NCI-H510A (cell line): ENCODE measurements around the gene DNAJC25.
"Not testable (repeated sequence)": the region's sequence is repeated elsewhere in the genome, so short reads cannot be mapped to it uniquely, and the experiment has no call there.

Source experiments
- DNase-seq: peaks from one replicate; lab custom pipeline; 2025; lab: John Stamatoyannopoulos, UW

Gene DNAJC25

GRCh38 chr9:111631214-111631971, at the start of gene DNAJC25:
Gene DNAJC25 (plus strand): TSS chr9:111631334. CDS start chr9:111631408, 74 bp downstream.
- DNase-seq: peak; percentile 94

GRCh38 chr9:111582888-111583287, 48.2 kb upstream of the DNAJC25 start:
- no peak for DNase-seq

- DNase-seq: no peak
Observed at GRCh38 chr9:111586378-111586777, 44.8 kb upstream of the DNAJC25 start.

DNA sequence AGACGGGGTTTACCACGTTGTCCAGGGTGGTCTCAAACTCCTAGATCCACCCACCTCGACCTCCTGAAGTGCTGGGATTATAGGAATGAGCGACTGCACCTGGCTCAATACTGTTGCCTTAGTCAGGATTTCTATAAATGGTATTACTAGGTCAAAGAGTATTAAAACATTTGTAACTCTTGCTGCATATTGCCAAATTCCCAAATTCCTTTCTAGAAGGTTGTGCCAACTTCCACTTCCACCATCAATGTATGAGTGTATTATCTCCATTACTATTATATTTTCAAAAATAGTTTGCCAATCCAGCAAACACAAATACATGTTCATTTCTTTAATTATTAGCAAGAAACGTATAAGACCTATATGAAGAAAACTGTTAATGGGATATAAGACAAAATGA, 42.3 kb upstream of the DNAJC25 start:
- no peak for DNase-seq

DNA sequence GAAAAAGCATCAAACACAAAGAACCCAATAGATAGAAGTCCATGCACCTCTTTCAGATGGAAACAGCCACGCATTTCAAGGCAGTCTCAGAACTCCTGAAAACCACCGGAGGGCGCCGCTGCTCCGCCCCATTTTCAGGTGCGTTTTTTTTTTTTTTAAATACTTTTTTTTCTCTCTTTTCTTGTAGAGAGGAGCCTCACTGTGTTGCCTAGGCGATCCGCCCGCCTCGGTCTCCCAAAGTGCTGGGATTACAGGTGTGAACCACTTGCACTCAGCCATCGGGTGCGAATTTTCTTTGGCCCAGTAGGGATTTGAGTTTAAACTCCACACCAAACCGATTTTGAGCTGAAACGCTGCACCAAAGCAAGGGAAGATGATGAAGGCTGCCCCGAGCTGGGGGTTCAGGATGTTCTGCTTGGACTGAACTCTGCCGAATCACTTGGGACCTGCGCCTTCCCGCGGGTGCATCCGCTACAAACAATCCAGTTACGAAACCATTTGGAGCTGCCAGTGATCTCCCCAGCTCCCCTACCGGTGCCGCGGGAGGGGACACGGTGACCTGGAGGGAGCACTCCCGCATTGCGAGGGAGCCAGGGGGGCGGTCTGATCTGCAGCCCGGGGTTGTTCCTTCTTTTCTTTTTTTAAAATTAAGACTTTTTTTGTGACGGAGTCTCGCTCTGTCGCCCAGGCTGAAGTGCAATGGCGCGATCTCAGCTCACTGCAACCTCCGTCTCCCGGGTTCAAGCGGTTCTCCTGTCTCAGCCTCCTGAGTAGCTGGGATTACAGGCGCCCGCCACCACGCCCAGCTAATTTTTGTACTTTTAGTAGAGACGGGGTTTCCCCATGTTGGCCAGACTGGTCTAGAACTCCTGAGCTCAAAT, 33.0 kb upstream of the DNAJC25 start:
- DNase-seq: peak; percentile 17

- no peak for DNase-seq
Observed at GRCh38 chr9:111598733-111599091, 32.4 kb upstream of the DNAJC25 start.

GRCh38 chr9:111599092-111599954, 31.8 kb upstream of the DNAJC25 start, which contains the start of gene PTGR1:
Gene PTGR1 (minus strand): TSS chr9:111599647. CDS start chr9:111597422, 2,225 bp downstream.
- peak; percentile 31 for DNase-seq

GRCh38 chr9:111599955-111600343, 31.2 kb upstream of the DNAJC25 start:
- DNase-seq: no peak

- no peak for DNase-seq
Observed at GRCh38 chr9:111601237-111602018, 29.7 kb upstream of the DNAJC25 start.

DNA sequence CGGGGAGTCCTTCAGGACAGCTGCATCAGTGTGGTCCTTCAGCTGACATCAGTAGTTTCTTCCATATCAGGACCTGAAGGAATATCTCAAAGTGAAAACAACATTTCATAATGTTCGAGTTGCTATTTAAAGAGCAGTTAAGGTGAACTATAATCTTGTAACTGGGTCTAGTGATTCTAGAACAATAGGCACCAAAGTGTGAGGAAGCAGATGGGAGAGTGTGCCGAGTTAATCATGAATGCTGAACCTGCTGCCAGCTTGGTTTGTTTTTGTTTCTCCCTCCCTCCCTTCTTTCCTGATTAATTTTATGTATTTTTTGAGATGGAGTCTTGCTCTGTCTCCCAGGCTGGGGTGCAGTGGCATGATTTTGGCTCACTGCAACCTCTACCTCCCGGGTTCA, 28.1 kb upstream of the DNAJC25 start:
- no peak for DNase-seq

- DNase-seq: no peak
Observed at GRCh38 chr9:111604054-111604615, 27.0 kb upstream of the DNAJC25 start.

- no peak for DNase-seq
Observed at GRCh38 chr9:111605041-111605559, 26.0 kb upstream of the DNAJC25 start.

GRCh38 chr9:111610149-111610548, 21.0 kb upstream of the DNAJC25 start:
- DNase-seq: no peak

DNA sequence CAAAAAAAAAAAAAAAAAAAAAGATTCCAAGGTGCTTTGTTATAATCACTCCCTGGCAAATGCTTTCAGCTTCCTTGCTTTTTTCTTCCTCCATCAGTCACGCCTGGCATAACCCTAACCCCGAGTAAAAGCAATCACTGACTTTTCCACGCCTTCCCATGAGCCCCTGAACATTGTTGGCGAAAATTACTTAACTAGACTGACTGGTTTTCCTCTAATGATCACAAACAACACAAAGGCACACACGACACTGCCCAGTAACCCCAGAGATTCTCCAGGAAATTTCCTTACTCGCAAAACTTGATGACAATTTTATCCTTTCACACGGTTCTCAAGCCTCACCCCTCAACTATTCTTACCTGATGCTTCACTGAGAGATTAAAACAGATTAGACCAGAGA, 20.3 kb upstream of the DNAJC25 start:
- no peak for DNase-seq

GRCh38 chr9:111613436-111614040, 17.6 kb upstream of the DNAJC25 start:
- no peak for DNase-seq

DNA sequence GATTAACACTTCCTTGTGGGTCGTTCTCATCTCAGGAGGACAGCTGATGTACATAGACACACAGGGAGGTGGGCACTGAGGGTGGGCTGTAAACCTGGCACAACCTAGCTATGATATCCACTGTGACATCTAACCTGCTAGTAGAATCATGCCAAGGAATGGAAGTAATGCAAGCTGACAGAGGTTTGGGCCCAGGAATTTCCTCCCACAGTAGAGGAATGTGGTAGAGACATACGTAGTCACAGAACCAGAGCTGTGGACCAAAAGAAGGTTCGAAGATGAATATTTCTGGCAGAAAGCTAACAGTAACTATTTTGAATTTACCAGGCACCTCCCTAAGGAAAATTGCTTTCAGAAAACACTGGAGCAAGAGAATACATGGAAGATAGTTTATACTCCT, 15.2 kb upstream of the DNAJC25 start:
- DNase-seq: no peak

GRCh38 chr9:111617349-111617748, 13.8 kb upstream of the DNAJC25 start:
- DNase-seq: not testable (repeated sequence)

DNA sequence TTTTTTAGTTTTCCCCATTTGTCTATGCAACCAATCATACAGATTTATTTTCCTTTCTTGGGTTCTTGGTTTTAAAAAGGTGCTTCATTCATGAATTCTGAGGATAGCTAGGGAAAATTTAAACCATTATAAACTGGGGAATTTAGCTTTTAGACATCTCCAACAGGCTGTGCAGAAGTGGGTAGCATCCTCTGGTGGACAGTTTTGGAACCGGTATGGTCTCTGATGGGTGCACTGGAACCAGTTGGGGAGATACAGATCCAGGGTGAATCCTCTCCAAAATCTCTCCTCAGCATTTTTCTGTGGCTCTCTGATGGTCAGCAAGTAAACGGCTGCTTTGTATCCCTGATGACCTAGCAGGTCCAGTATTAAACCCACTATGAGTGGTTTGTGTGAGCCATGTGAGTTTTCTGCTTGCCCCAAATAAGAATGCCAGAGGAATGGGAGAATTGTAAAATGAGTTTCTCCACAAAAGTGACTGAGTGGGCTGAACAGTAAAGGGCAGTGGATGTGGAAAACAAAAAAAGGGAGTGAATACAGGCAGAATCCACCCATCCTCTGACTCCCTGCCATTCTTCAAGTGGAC, 9.1 kb upstream of the DNAJC25 start:
- no peak for DNase-seq

- DNase-seq: no peak
Observed at GRCh38 chr9:111622626-111623025, 8.5 kb upstream of the DNAJC25 start.
